Activated naive CD8-positive, alpha-beta T cell treated with anti-CD3 and anti-CD28 coated beads, Interleukin-2, amount 50 U/mL, for 24 hours (primary cell): Measurements from ENCODE around the gene OPN5.
A peak's percentile ranks its signal among the peaks of the same experiment; 100 is the strongest.
"Not testable (repeated sequence)": the region's sequence is repeated elsewhere in the genome, so short reads cannot be mapped to it uniquely, and the experiment has no call there.

Source experiments
- ATAC-seq: fragments of 150-1000 bp; cut with Tn5 transposase; one replicate; pipeline ENCODE4 v1.10.0; 2021
- DNase-seq: peaks from one replicate; pipeline ENCODE4 v3.0.0; 2021
- H3K27ac Mint-ChIP-seq: one replicate; pipeline ENCODE4 v1.8.0; 2021; ENCODE audit warnings: mild to moderate bottlenecking, mixed read lengths
- H3K27me3 Mint-ChIP-seq: one replicate; pipeline ENCODE4 v1.8.0; 2021; ENCODE audit warnings: mixed read lengths
- H3K36me3 Mint-ChIP-seq: one replicate; pipeline ENCODE4 v1.8.0; 2021; ENCODE audit warnings: low read depth, mixed read lengths
- H3K4me1 Mint-ChIP-seq: one replicate; pipeline ENCODE4 v1.8.0; 2021; ENCODE audit warnings: mixed read lengths
- H3K4me3 Mint-ChIP-seq: one replicate; pipeline ENCODE4 v1.8.0; 2021; ENCODE audit warnings: mild to moderate bottlenecking, moderate library complexity, mixed read lengths
- H3K9me3 Mint-ChIP-seq: one replicate; pipeline ENCODE4 v1.8.0; 2021; ENCODE audit warnings: mixed read lengths

OPN5 gene, protein sequence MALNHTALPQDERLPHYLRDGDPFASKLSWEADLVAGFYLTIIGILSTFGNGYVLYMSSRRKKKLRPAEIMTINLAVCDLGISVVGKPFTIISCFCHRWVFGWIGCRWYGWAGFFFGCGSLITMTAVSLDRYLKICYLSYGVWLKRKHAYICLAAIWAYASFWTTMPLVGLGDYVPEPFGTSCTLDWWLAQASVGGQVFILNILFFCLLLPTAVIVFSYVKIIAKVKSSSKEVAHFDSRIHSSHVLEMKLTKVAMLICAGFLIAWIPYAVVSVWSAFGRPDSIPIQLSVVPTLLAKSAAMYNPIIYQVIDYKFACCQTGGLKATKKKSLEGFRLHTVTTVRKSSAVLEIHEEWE

DNA sequence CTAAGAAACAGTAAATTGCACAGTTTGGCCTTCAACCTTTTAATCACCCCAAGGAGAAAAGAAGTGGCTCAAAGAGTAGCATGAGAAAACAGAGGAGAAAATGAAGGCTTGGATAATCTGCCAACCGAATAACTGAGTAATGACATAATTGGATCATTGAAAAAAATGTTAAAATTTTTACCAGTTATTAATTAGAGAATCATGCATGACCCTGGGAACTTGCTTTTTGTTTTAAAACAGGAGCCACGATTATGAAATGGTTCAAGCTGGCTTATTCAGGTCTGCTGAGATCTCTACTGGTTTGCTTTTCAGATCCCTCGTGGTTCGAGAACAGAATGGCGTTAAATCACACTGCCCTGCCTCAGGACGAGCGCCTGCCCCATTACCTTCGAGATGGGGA, at the start of gene OPN5:
Gene OPN5, plus strand, starts transcription at position 301 of the 400 bp plus-strand sequence. Its CDS starts 35 bp downstream, at position 336.
- Mint-ChIP-seq H3K4me1 (peaks cover 2% of the 10 kb centered on the region), H3K36me3 (no peaks in the 10 kb centered on the region), H3K4me3 (no peak within 1 kb of the TSS), H3K9me3 (no peaks in the 10 kb centered on the region), H3K27ac (no peak within 1 kb of the TSS), H3K27me3 (peaks cover 2% of the 10 kb centered on the region)
- no peak for ATAC-seq
- DNase-seq = no peak

DNA sequence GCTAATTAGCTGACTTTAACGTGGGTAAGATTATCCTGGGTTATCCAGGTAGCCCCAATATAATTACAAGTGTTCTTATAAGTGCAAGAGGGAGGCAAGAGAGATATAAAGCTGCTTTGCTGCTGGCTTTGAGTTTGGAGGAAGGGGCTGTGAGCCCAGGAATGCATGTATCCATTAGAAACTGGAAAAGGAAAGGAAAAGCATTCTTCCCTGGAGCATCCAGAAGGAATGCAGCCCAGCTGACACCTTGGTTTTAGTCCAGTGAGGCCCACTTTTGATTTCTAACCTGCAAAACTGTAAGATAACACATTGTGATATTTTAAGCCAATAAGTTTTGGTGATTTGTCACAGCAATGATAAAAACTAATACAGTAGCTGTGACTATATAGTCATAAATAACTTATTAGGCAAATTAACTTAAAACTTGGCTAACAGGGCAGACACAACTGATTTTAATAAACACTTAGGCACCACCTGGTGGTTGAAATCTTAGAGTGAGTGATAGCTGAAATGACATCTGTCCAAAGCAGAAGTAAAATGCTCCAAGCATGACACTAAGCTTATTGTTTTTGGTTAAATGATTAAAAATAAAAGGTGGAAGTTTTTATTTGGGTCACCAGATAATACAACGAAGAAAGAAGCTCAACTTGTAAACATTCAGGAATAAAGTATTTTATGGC, 47.8 kb upstream of the OPN5 start:
- Mint-ChIP-seq H3K27ac (no peak overlapping the region), H3K9me3 (no peaks in the 10 kb centered on the region), H3K27me3 (no peaks in the 10 kb centered on the region), H3K4me3 (no peak overlapping the region), H3K36me3 (no peaks in the 10 kb centered on the region), H3K4me1 (peaks cover 3% of the 10 kb centered on the region)
- ATAC-seq (no peak), DNase-seq (no peak)

DNA sequence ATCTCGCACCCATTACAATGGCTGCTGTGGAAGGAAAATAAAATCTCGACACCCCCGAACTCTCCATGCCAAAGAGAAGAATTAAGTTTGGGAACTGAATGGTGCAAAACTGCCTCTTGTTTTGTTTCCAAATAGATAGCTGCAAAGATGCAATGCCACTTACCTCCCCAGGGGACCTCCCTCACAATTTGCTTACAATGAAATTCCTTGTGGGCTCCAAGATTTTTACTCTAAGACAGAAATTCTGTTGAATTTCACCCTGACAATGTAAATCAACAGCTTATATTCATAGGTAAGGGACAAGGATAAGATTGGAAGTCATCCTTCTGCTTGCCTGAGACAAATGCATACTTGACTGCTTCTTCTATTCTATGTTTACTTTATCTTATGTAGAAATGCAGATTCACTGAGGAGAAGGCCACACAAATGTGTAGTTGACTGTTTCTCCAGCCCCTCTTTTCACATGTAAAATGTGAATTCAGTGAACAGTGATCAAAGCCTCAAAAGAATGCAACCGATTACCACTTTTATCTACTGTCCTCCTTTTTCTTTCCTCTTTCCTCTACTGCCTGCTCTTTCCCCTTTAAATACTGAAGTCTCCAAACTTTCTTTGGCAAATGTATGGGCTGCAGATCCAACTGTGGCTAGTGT, 46.9 kb upstream of the OPN5 start:
- Mint-ChIP-seq H3K9me3 (no peaks in the 10 kb centered on the region), H3K27ac (no peak overlapping the region), H3K27me3 (no peaks in the 10 kb centered on the region), H3K4me3 (no peak overlapping the region), H3K4me1 (no peaks in the 10 kb centered on the region), H3K36me3 (no peaks in the 10 kb centered on the region)
- DNase-seq = no peak
- no peak for ATAC-seq

DNA sequence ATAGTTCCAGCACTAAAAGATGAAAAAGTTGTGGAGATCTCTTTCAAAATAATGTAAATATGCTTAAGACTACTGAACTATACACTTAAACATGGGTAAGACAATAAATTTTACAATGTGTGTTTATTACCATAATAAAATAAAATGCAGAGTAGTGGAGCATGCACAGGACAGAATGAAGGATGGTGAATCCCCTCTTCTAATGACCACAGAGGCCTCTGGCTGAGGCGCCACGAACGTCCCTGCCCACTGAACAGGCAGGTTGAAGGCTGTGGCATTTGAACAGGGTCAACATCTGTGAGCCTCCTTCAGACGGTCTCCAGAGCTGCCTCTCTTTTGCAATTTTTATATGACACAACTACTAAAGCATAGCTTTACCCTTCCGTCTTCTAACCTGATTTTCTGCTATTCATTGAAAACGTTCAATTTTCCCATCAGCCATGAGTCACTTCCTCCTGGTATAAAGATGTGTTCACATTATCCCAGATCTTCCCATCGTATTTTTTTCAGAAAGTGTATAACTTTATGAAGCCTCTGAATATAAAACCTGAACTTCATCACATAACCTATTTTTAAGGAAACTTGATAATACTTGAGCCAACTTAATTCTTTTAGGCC, 45.6 kb upstream of the OPN5 start:
- ATAC-seq = no peak

DNA sequence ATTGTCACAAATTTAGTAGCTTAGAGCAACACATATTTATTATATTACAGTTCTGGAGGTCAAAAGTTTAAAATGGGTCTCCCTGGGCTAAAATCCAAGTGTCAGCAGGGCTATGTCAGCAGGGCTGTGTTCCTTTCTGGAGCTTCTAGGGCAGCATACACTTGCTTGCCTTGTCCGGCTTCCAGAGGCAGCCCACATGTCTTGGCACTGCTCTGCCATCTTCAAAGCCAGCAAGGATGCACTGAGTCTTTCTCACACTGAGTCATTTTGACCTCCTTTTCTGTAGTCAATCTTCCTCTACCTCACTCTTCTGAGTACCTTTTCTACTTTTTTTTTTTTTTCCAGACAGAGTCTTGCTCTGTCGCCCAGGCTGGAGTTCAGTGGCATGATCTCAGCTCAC, 44.4 kb upstream of the OPN5 start:
- Mint-ChIP-seq H3K27me3 (no peaks in the 10 kb centered on the region), H3K4me1 (peaks cover 9% of the 10 kb centered on the region), H3K4me3 (no peak overlapping the region), H3K36me3 (no peaks in the 10 kb centered on the region), H3K9me3 (no peaks in the 10 kb centered on the region), H3K27ac (no peak overlapping the region)
- ATAC-seq = no peak
- no peak for DNase-seq

More for the DNA sequence above, 45.6 kb upstream of the OPN5 start:
- H3K27me3 Mint-ChIP-seq = no peaks in the 10 kb centered on the region
- no peak overlapping the region for H3K27ac Mint-ChIP-seq
- no peak for DNase-seq
- H3K4me1 Mint-ChIP-seq = no peaks in the 10 kb centered on the region
- no peaks in the 10 kb centered on the region for H3K36me3 Mint-ChIP-seq
- no peaks in the 10 kb centered on the region for H3K9me3 Mint-ChIP-seq
- H3K4me3 Mint-ChIP-seq = no peak overlapping the region

DNA sequence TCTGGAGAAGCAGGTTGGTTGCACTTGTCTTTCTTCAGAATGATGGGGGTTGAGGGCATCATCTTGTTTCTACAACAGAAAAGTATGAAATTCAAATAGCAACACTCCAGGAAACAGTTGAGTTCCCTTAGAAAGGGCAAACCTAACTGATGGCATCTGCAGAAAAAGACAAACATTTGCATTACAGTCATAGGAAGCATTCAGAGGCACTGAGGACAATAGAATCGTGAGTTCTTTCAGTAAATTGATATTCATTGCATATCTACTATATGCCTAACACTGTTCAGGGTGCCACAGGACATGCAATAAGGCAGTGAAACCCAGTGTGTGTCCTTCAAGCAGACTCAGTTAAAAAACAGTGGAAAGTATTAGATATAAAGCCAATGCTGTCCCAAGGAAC, 41.1 kb upstream of the OPN5 start:
- peaks cover 9% of the 10 kb centered on the region for H3K4me1 Mint-ChIP-seq
- H3K4me3 Mint-ChIP-seq = no peak overlapping the region
- H3K36me3 Mint-ChIP-seq = no peaks in the 10 kb centered on the region
- DNase-seq (no peak), ATAC-seq (no peak)
- no peaks in the 10 kb centered on the region for H3K27me3 Mint-ChIP-seq
- H3K27ac Mint-ChIP-seq = no peak overlapping the region
- no peaks in the 10 kb centered on the region for H3K9me3 Mint-ChIP-seq

DNA sequence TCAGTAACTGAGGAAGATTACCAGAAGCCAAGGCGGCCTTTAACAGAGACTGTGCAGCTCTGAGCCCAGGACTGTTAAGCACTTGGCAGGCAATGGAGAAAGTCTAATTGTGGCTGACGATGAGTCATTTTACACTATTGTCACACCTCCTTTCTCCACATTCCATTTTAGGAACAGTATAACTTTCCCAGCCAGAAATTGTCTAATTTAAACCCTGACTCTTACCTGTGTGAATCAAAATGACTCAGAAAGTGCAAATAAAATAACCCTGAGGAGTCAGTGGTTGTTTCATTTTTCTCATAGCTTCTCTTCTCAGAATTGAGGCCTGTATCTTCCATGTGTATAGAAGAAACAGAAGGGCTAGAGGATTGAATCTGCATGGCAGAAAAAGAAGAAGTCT, 40.0 kb upstream of the OPN5 start:
- H3K36me3 Mint-ChIP-seq = no peaks in the 10 kb centered on the region

DNA sequence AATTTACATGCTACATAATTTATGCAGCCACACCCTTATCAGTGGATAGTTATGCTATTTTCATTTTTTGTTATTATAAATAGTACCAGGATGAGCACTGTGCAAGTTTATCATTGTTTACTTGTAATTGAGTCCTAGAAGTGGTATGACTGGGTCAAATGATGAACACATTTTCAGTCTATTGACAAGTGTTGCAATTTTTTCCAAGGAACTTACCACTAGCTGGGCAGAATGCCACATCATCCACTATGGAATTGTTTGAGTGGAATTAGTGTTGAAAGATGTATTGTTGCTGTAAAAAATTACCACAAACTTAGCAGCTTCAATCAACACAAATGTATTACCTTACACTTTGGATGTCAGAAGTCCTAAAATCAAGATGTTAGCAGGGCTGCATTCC, 38.1 kb upstream of the OPN5 start:
- Mint-ChIP-seq H3K4me3 (no peak overlapping the region), H3K9me3 (no peaks in the 10 kb centered on the region), H3K27me3 (no peaks in the 10 kb centered on the region), H3K4me1 (peaks cover 9% of the 10 kb centered on the region), H3K27ac (no peak overlapping the region), H3K36me3 (no peaks in the 10 kb centered on the region)
- no peak for ATAC-seq
- no peak for DNase-seq

More for the DNA sequence above, 40.0 kb upstream of the OPN5 start:
- no peak overlapping the region for H3K27ac Mint-ChIP-seq
- peak; percentile 86 for ATAC-seq
- DNase-seq = no peak
- H3K4me1 Mint-ChIP-seq = peaks cover 9% of the 10 kb centered on the region
- no peaks in the 10 kb centered on the region for H3K27me3 Mint-ChIP-seq
- no peaks in the 10 kb centered on the region for H3K9me3 Mint-ChIP-seq
- no peak overlapping the region for H3K4me3 Mint-ChIP-seq

DNA sequence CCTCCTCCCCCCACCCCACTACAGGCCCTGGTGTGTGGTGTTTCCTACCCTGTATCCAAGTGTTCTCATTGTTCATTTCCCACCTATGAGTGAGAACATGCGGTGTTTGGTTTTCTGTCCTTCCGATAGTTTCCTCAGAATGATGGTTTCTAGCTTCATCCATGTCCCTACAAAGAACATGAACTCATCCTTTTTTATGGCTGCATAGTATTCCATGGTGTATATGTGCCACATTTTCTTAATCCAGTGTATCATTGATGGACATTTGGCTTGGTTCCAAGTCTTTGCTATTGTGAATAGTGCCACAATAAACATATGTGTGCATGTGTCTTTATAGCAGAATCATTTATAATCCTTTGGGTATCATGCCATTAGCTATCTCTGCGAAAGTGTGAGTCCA, 36.6 kb upstream of the OPN5 start:
- not testable (repeated sequence) for ATAC-seq, H3K9me3 Mint-ChIP-seq, H3K36me3 Mint-ChIP-seq, H3K27me3 Mint-ChIP-seq, H3K4me3 Mint-ChIP-seq, H3K27ac Mint-ChIP-seq, DNase-seq
- peaks cover 14% of the 10 kb centered on the region for H3K4me1 Mint-ChIP-seq

DNA sequence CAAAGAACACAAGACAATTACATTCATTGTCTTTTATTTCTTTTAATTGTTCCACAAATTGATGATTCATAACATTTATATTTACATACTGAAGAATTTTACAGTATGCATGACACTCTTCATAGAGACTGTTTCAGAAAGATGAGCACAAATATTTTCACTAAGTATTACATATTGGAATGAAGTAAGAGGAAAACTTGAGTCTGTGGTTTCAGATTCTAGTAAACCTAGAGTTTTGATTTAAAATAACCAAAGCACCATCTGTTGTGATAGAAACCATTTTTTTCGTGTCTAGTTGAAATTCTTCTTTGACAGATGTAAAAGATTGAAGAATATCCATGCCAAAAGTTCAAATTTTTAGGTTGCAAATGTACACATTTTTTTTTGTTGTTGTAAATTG, 32.1 kb upstream of the OPN5 start:
- peaks cover 4% of the 10 kb centered on the region for H3K27me3 Mint-ChIP-seq
- no peak for DNase-seq
- H3K9me3 Mint-ChIP-seq = peaks cover 4% of the 10 kb centered on the region
- no peak overlapping the region for H3K27ac Mint-ChIP-seq
- H3K4me1 Mint-ChIP-seq = peaks cover 6% of the 10 kb centered on the region
- H3K36me3 Mint-ChIP-seq = no peaks in the 10 kb centered on the region
- ATAC-seq = no peak
- no peak overlapping the region for H3K4me3 Mint-ChIP-seq

DNA sequence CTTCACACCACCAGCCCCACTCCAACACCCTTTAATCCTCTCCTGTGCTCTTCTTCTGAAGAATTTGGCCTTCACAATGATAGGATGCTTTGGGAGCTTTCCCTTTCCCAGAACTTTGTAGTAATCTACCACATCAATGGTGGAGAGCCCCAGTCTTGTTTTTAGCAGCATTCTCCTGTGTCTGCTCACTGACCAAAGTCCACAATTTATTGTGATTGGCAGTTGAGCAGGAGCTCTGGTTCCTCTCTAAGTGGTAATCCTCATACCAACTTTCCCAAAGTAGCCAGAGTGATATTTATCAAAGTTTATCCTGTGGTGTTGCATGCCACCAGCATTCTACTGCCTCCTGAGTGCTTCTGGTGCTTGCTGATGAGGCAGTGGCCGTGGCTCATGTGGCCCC, 29.0 kb upstream of the OPN5 start:
- ATAC-seq (no peak), DNase-seq (no peak)
- Mint-ChIP-seq H3K27me3 (peaks cover 12% of the 10 kb centered on the region), H3K4me3 (no peak overlapping the region), H3K27ac (no peak overlapping the region), H3K9me3 (peaks cover 7% of the 10 kb centered on the region), H3K36me3 (no peaks in the 10 kb centered on the region), H3K4me1 (peaks cover 6% of the 10 kb centered on the region)

DNA sequence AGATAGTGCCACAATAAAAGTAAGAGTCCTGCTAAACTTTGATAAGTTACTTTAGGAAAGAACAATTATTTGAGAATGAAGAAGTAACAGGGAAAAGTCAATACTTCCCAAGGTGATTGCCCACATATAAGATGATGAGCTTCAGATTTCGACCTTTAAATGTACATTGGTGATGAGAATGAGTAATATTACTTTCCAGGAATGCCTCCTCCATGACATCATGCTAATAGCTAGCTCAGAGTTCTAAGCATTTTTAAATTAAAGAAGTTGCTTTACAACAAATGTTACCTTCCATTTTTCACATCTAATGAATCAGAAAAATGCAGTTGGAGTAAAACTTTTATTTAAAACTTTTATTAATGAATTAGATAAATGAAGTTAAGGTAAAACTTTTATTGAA, 22.5 kb upstream of the OPN5 start:
- H3K9me3 Mint-ChIP-seq = peaks cover 3% of the 10 kb centered on the region
- no peak overlapping the region for H3K4me3 Mint-ChIP-seq
- ATAC-seq (no peak), DNase-seq (no peak)
- H3K27ac Mint-ChIP-seq = no peak overlapping the region
- H3K4me1 Mint-ChIP-seq = no peaks in the 10 kb centered on the region
- no peaks in the 10 kb centered on the region for H3K36me3 Mint-ChIP-seq
- peaks cover 11% of the 10 kb centered on the region for H3K27me3 Mint-ChIP-seq

DNA sequence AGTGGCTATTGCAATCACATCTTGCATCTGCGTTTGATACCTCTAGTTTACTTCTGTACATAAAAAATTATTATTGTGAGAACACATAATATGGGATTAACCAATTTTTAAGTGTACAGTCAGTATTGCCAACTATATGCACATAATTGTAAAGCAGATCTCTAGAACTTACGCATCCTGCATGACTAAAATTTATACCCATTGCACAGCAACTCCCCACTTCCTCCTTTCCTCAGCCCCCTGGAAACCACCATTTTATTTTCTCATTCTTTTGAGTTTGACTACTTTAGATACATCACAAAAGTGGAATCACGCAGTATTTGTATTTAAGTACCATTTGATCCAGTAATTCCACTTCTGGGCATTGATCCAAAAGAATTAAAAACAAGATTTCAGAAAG, 19.3 kb upstream of the OPN5 start:
- Mint-ChIP-seq H3K4me3 (no peak overlapping the region), H3K27ac (no peak overlapping the region), H3K9me3 (peaks cover 3% of the 10 kb centered on the region), H3K27me3 (peaks cover 5% of the 10 kb centered on the region), H3K4me1 (no peaks in the 10 kb centered on the region), H3K36me3 (no peaks in the 10 kb centered on the region)
- DNase-seq (no peak), ATAC-seq (no peak)

DNA sequence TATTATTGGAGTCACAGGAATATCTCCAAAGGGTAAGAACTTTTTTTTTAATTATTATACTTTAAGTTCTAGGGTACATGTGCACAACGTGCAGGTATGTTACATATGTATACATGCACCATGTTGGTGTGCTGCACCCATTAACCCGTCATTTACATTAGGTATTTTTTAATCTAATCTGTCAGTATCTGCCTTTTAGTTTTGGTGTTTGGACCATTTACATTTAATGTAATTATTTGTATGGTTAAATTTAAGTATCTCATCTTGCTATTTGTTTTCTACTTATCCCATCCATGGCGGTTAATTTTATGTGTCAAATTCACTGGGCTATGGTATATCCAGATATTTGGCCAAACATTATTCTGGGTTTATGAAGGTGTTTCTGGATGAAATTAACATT, 15.4 kb upstream of the OPN5 start:
- H3K27ac Mint-ChIP-seq = no peak overlapping the region
- no peaks in the 10 kb centered on the region for H3K36me3 Mint-ChIP-seq
- ATAC-seq (no peak), DNase-seq (no peak)
- H3K9me3 Mint-ChIP-seq = peaks cover 3% of the 10 kb centered on the region
- no peak overlapping the region for H3K4me3 Mint-ChIP-seq
- H3K27me3 Mint-ChIP-seq = peaks cover 6% of the 10 kb centered on the region
- H3K4me1 Mint-ChIP-seq = no peaks in the 10 kb centered on the region

DNA sequence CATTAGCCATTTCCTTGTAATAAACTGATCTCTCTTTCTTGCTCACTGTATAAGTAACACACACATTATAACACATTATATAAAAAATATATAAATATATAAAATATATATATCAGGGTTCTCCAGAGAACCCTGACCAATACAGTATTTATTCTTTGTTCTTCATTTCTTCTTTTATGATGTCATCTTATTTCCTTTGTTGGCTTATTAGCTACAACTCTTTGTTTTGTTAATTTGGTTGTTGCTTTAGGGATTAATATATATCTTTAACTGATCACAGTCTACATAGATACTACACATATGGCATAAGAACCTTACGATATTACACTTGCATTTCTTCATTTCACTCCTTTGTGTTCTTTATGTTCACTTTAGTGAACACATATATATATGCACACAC, 14.7 kb upstream of the OPN5 start:
- no peak for ATAC-seq

More for the DNA sequence above, 14.7 kb upstream of the OPN5 start:
- Mint-ChIP-seq H3K27ac (no peak overlapping the region), H3K36me3 (no peaks in the 10 kb centered on the region), H3K4me3 (no peak overlapping the region), H3K27me3 (peaks cover 6% of the 10 kb centered on the region), H3K4me1 (no peaks in the 10 kb centered on the region), H3K9me3 (peaks cover 3% of the 10 kb centered on the region)
- no peak for DNase-seq
